ENCODE data around the gene PRKN. TPM values are rescaled to one million over a fixed set of nuclear protein-coding genes. Genes with fewer than 3 reads are reported as not detected.

PRKN gene
- total RNA-seq, 2 donors from 2014 or later = 7.6 to 7.9 TPM

GRCh38 chr6:161660666-161661571 is 1066.6 kb downstream of the PRKN start:
- no peak for DNase-seq (ENCODE audit: low spot score)
- intact Hi-C loops (cut with DNase I) = no loop called here

GRCh38 chr6:161658211-161658610 is 1069.4 kb downstream of the PRKN start:
- intact Hi-C loops (cut with DNase I) = no loop called here
- no peak for DNase-seq (ENCODE audit: low spot score)

- intact Hi-C loops (cut with DNase I) = no loop called here
- no peak for DNase-seq (ENCODE audit: low spot score)
These were observed 1073.4 kb downstream of the PRKN start for GRCh38 chr6:161654209-161654608.

- intact Hi-C loops (cut with DNase I) = no loop called here
- DNase-seq (ENCODE audit: low spot score) = no peak
These were observed 1075.6 kb downstream of the PRKN start for GRCh38 chr6:161651949-161652348.

GRCh38 chr6:161649841-161650240 is 1077.7 kb downstream of the PRKN start:
- no peak for DNase-seq (ENCODE audit: low spot score)
- intact Hi-C loops (cut with DNase I) = no loop called here

- intact Hi-C loops (cut with DNase I) = no loop called here
- DNase-seq (ENCODE audit: low spot score) = no peak
These were observed 1078.5 kb downstream of the PRKN start for GRCh38 chr6:161649068-161649467.

GRCh38 chr6:161647234-161647633 is 1080.3 kb downstream of the PRKN start:
- DNase-seq (ENCODE audit: low spot score) = no peak
- intact Hi-C loops (cut with DNase I) = no loop called here

DNA sequence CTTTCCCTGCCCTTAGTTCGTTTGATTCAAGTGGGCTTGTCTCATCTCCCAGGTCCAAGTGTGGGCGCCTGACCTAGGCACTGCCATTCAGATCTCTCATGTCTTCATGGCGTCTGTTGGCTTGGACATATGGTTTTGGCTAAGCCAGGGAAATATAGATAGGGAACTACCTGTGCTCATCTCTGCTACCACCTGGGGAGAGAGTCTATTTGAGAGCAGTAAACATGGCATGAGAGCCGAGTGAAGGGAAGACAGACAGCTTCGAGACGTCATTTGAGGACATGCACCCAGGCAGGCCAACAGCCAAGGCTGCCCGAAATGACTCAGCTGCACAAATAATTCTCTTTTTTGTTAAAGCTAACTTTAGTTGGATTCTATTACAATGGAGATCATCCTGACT is 1083.0 kb downstream of the PRKN start:
- intact Hi-C loops (cut with DNase I) = no loop called here
- DNase-seq (ENCODE audit: low spot score) = no peak

GRCh38 chr6:161641175-161641574 is 1086.4 kb downstream of the PRKN start:
- DNase-seq (ENCODE audit: low spot score) = no peak
- intact Hi-C loops (cut with DNase I) = no loop called here

GRCh38 chr6:161639772-161640171 is 1087.8 kb downstream of the PRKN start:
- no peak for DNase-seq (ENCODE audit: low spot score)
- intact Hi-C loops (cut with DNase I) = no loop called here

DNA sequence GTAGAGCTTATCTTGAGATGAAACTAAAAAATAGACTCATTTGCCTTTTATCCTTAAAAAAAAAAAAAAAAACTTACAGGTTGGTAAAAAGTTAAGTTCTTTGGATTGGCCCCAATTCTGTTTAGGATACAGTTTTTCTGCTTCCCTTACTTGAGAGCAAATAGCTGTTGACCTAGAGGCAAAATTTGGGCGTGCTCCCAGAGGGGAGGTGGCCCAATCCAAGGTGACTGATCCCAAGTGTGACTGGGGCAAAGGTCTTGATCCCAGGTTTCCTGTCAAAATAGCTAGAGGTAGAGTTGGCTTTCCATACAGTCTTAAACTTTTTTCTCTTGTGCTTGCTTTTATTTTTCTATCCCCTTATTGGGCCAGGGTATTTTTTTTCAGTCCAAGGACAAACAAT is 1089.9 kb downstream of the PRKN start:
- no peak for DNase-seq (ENCODE audit: low spot score)
- intact Hi-C loops (cut with DNase I) = no loop called here

DNA sequence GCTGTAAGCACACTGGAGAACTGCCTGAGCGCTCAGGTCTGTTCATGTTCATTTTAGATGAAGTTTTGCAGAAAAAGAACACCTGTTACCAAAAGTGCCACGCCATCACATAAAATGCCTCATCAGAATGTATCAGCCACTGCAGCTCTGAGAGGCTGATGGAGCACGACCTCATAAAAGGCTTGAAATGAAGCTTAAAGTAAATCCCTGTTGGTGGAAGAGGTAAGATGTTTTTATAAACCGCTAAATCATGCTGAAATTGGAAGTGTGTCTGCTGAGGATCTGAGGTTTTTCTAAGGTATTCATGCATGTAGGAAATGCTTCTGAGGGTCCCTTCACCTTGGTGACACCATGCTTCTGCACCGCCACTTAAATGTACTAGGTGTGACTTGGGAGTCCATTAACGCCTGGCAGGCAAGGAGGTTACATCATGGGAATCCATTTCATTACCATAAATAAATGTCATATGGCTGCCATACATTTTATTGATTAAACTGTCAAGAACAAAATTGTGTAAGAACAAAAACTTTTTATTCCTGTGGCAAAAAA is 1090.6 kb downstream of the PRKN start:
- intact Hi-C loops (cut with DNase I) = no loop called here
- DNase-seq (ENCODE audit: low spot score) = no peak

GRCh38 chr6:161635975-161636374 is 1091.6 kb downstream of the PRKN start:
- no peak for DNase-seq (ENCODE audit: low spot score)
- intact Hi-C loops (cut with DNase I) = no loop called here

- no peak for DNase-seq (ENCODE audit: low spot score)
- intact Hi-C loops (cut with DNase I) = no loop called here
These were observed 1092.7 kb downstream of the PRKN start for GRCh38 chr6:161634916-161635315.

DNA sequence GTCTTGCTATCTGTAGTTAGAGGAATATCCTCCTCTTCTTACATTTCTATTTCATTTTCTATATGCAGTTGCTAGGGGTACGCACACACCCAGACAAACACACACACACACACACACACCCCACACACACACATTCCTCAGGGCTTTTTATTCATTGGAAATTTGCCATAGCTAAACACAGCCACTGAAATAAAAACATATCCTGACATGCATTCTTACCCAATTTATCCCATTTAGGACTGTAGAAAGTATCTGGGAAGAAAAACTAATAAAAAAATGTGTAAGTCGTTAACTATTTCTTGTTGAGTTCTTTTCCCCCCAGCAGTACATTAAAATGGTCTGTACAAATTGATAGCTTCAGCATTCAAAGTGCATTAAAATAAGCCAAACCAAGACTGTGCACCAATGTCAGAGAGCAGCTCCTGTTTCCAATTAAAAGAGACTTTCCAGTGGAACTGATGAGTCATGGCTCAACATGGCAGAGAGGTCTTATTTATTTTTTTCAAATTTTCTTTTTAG is 1095.8 kb downstream of the PRKN start:
- intact Hi-C loops (cut with DNase I) = no loop called here
- DNase-seq (ENCODE audit: low spot score) = no peak

GRCh38 chr6:161630674-161631073 is 1096.9 kb downstream of the PRKN start:
- no peak for DNase-seq (ENCODE audit: low spot score)
- intact Hi-C loops (cut with DNase I) = no loop called here

DNA sequence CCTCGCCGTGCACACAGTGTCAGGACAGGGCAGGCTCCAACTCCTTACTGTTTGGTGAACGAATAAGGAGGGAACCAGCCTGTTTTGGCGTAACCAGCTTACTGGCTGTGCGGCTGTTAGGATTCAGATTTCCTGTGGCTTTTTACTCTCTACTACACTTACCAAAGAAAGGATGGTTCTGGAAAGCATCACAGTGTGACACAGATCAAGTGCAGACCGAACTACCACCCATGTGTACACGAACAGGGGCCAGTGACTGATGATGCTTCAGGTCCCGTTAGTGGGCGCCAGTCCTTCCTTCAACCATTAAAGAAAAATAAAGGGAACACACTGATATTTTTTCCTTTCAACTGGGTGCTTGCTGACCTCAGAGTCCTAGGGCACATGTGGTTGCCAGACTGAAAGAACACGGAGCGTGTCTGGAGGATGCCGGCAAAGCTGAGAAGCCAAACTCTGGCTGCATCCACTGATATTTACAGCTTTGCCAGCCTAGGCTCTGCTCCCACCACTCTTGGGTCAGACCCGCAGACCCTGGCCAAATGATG is 1101.4 kb downstream of the PRKN start:
- DNase-seq (ENCODE audit: low spot score) = no peak
- intact Hi-C loops (cut with DNase I) = no loop called here

DNA sequence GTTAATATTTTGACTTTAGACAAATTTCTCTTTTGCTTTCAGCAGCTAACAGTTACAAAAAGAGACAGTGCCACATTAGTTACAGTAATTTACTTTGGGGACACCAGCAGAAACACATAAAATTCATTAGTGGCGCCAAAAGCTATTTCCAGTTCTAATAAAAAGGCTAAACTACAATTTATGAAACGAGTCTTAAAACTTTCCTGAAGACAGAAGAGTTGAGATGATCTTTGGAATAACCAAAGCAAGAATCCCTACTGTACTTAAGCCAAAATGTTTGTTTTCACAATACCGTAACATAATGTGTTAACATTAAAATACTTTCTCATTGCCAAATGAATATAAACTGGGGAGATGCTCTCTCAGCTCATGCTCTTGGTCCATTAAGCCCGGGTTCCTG is 1103.5 kb downstream of the PRKN start:
- intact Hi-C loops (cut with DNase I) = no loop called here
- no peak for DNase-seq (ENCODE audit: low spot score)

- intact Hi-C loops (cut with DNase I) = no loop called here
These were observed 1104.8 kb downstream of the PRKN start for GRCh38 chr6:161622779-161623178.

DNA sequence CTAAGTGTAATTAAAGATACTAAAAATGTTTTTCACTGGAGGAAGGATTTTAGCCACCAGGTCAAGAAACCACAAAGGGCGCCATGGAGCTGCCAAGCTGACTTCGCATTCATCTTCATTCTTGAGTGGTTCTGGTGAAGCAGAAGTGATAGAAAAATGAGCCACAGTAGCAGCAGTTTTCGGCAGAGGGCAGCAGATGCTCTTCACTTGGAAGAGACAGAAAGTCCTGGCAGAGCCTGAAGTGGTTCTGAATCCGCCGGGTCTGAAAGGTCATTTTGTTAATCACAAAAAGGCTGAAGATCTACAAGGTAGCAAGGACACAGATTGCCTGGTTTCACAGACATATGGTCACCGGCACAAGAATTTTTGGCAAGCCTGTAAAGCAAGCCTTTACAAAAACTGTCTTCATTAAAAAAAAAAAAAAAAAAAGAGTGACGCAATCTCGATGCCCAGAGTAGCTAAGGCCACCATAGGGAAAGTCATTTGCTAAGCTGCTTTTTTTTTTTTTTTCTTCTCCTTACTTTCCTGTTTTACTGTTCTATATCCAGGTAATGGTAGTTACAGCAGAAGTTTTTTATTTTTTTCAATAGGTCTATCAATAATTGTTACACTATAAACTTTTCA is 1108.6 kb downstream of the PRKN start:
- no peak for DNase-seq (ENCODE audit: low spot score)
- intact Hi-C loops (cut with DNase I) = no loop called here

More at GRCh38 chr6:161622779-161623178, 1104.8 kb downstream of the PRKN start:
- no peak for DNase-seq (ENCODE audit: low spot score)
